ENCODE measurements around the gene CATSPERZ. TPM values are rescaled to one million over a fixed set of nuclear protein-coding genes. Genes with fewer than 3 reads are reported as not detected.

Gene CATSPERZ
- total RNA-seq, 1 donor = not detected

DNA sequence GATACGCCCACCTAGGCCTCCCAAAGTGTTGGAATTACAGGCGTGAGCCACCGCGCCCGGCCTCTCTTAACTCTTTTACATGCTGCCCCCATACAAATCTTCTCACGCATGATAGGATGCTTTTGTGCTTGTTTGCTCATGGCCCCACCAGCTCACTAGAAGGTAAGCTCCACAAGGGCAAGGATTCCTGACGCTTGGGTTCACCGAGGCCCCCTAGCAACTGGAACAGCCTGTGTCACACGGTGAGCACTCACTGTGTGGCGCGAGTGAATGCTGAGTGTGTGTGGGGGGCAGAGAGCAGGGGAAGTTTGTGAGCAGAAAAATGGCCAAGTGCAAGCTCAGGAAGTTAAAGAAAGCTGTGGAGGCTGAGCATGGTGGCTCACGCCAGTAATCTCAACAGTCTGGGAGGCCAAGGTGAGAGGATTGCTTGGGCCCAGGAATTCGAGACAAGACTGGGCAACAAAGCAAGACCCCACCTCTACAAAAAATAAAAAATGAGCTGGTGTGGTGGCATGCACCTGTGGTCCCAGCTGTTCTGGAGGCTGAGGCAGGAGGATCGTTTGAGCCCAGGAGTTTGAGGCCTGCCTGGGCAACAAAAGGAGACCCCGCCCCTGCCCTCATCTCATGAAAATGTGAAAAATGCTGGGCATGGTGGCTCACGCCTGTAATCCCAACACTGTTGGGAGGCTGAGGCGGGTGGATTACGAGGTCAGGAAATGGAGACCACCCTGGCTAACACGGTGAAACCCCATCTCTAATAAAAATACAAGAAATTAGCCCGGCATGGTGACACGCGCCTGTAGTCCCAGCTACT is 18.0 kb upstream of the CATSPERZ start:
- no peak for DNase-seq (ENCODE audit: low read depth)
- TF ChIP-seq, protein P1, sequence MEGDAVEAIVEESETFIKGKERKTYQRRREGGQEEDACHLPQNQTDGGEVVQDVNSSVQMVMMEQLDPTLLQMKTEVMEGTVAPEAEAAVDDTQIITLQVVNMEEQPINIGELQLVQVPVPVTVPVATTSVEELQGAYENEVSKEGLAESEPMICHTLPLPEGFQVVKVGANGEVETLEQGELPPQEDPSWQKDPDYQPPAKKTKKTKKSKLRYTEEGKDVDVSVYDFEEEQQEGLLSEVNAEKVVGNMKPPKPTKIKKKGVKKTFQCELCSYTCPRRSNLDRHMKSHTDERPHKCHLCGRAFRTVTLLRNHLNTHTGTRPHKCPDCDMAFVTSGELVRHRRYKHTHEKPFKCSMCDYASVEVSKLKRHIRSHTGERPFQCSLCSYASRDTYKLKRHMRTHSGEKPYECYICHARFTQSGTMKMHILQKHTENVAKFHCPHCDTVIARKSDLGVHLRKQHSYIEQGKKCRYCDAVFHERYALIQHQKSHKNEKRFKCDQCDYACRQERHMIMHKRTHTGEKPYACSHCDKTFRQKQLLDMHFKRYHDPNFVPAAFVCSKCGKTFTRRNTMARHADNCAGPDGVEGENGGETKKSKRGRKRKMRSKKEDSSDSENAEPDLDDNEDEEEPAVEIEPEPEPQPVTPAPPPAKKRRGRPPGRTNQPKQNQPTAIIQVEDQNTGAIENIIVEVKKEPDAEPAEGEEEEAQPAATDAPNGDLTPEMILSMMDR (IDR thresholded peaks at IDR 0.05; ENCODE audit: insufficient read depth, low read depth, low read length) = no peak

DNA sequence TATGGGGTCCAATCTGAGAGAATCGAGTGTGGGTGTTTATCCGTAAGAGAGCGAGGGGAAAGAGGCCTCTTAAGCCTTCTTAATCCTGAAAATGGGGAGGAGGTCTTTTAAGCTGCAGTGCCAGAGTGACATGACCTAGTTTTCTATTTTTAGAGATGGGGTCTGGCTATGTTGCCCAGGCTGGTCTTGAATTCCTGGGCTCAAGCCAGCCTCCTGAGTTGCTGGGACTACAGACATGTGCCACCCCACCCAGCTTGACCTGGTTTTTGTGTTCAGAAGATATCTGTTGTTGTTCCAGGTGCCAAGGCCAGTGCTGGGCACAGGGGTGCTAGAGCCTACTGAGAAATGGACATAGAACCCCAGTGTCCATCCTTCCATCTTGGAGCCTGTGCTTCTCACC is 17.1 kb upstream of the CATSPERZ start:
- no peak for DNase-seq (ENCODE audit: low read depth)
- H3K4me3 ChIP-seq (ENCODE audit: low read depth, low read length) = peak overlapping the region; percentile 81

More for the DNA sequence above, 18.0 kb upstream of the CATSPERZ start:
- no peak overlapping the region for H3K4me3 ChIP-seq (ENCODE audit: low read depth, low read length)

DNA sequence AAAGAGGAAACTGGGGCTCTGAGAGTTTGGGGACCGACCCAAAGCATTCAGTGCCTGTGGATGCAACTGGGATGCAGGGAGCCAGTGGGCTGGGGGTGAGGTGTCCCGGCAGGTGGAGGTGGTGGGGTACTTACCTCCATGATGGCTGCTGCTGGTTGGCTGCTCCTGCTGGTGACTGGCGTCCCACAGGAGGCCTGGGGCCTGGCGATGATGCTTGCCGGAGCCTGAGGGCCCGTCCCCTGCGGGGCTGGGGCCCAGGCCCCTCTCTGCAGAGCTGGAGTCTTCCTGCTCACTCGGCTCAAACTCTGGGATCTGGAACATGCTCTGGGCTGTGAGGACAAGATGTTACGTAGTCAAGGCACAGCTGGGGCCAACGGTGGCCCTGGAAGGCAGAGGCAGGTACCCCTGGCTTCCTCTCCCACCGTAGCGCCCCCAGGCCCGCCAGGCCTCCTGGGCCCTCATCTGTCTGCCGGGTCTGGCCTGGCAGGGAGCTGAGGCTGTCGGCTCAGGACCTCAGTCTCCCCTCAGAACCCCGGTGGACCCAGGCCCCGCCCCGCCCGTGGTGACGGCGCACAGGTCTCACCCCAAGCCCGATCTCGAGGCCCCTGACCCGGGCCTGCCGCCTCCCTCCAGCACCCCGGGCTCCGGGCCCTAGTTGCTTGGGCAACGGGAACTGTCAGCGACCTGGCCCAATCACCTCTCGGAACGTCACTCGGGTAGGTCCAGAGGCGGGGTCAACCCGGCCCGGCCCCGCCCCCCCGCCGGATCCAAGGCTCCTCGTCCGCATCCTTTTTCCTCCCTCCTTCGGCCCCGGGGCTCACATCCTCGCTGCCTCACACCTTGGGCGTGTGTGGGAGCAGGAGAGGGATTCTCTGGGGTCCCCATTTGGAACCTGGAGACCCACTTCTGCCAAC is 15.9 kb upstream of the CATSPERZ start, which contains the start of gene BAD:
Gene BAD, minus strand, starts transcription at position 618 of the 914 bp plus-strand sequence. Its CDS starts 297 bp downstream, at position 321.
- DNase-seq (ENCODE audit: low read depth) = peak; percentile 91
- peak within 1 kb of the TSS; percentile 81 for H3K4me3 ChIP-seq (ENCODE audit: low read depth, low read length)
- TF ChIP-seq, protein P1 (IDR thresholded peaks at IDR 0.05; ENCODE audit: insufficient read depth, low read depth, low read length) = no peak

More for the DNA sequence above, 17.1 kb upstream of the CATSPERZ start:
- TF ChIP-seq, protein P1 (IDR thresholded peaks at IDR 0.05; ENCODE audit: insufficient read depth, low read depth, low read length) = no peak

DNA sequence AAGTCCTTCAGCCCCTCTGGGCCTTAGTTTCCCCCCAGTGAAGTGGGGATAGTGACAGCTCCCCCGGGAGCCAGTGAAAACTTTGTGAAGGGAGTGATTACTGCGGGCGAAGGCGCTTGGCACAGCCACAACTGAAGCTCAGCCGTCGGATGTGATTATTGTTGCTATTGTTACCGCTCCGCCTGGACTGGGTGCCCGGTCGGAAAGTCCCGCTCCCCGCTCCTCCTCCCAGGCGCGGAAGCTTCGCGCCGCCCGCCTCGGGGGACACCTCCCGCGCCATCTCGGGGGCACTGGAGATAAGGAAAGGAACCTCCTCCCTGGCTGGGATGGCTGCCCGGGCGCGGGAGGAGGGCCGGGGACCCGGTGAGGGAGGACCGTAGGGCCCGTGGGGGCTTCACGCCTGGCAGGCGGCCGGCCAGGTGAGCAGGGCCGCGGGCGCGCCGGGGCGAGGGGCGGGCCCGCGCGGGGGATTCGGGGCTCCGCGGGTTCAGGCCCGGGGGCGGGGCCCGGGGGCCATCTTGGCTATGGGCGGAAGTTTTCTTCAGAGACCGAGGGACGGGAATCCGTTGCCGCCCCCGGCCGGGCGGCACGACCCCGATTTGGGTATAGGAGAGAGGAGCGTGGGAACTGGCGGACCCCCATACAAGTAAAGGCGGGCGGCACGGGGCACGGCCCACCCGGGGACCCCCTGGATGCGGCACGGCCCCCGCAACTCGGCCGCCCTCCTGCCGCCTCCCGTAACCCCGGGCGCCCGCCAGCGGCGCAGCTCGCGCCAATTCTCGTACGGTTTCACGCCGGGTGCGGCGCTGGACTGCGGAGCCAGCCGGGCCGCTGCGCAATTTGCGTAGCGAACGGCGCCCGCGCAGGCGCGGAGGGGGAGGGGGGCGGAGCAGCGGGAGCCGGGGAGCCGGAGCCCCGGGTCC is 14.9 kb upstream of the CATSPERZ start, which contains the start of gene GPR137:
Gene GPR137, plus strand, starts transcription at position 887 of the 923 bp plus-strand sequence. CDS start 677 bp downstream, outside the sequence.
- peak within 1 kb of the TSS; percentile 81 for H3K4me3 ChIP-seq (ENCODE audit: low read depth, low read length)
- TF ChIP-seq, protein P1 (IDR thresholded peaks at IDR 0.05; ENCODE audit: insufficient read depth, low read depth, low read length) = no peak
- peak; percentile 67 for DNase-seq (ENCODE audit: low read depth)

DNA sequence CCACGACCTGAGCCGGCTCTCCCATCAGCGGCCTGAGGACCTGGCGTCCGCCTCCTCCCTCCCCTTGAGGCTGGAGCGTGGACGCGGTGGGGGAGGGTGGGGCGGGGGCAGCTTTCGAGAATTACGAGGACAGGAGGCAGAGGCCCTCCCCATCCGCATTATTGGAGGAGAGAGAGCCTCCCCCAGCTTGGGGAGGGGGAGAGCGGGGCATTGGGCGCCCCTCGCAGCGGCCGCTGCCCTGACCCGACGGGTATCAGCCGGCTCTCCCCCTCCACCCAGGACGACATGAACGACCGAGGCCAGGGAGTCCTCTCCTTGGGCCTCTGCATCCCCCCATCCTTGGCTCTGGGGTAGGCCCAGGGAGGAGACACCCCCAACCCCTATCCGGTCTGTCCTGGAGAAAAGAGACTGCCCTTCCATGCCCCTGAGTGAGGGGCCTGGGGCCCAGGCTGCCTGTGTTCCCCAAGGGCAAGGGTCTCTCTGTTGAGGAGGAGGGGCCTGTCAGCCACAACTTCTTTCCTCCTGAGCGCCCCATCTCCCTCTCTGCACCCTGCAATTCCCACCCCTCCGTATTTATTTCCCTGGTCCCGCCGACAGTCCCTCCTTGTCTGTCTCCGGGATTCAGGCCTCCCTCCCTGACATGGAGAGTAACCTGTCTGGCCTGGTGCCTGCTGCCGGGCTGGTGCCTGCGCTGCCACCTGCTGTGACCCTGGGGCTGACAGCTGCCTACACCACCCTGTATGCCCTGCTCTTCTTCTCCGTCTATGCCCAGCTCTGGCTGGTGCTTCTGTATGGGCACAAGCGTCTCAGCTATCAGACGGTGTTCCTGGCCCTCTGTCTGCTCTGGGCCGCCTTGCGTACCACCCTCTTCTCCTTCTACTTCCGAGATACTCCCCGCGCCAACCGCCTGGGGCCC is 14.0 kb upstream of the CATSPERZ start:
- TF ChIP-seq, protein P1 (IDR thresholded peaks at IDR 0.05; ENCODE audit: insufficient read depth, low read depth, low read length) = no peak
- DNase-seq (ENCODE audit: low read depth) = no peak
- peak overlapping the region; percentile 81 for H3K4me3 ChIP-seq (ENCODE audit: low read depth, low read length)

Measured in fibroblast of villous mesenchyme (primary cell).